ENCODE results near the gene IMMP2L.

DNA sequence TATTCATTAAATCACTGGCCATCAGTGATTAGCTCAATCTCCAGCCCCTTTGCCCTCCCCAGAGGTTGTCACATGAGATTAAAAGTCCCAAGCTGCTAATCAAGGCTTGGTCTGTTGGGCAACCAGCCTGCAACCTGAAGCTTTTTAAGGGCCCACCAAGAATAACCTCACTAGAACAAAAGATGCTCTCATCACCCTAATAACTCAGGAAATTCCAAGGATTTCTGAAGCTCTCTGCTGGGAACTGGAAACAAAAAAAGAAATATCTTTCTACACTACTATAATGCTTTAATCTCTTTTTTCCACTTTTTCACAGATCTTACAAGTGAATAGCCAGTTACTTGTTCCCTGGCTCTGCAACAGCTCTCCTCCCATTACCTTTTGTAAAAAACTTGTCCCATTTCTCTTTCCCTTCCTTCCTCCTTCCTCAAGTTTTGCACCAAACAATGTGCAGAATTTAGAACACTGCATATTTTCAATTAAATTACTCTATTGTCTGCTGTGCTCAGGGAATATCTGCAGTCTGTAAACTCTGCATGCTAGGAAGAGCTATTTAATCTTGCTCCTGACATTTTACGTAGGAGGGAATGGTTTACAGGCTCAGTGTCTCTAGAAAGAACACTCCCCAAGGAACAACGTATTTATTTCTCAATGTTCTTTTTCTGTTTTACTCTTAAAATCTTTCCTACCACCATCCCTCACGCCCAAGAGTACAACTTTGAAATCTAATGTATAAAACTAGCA lies 169.1 kb downstream of the IMMP2L start:
- TF ChIP-seq, protein P1, sequence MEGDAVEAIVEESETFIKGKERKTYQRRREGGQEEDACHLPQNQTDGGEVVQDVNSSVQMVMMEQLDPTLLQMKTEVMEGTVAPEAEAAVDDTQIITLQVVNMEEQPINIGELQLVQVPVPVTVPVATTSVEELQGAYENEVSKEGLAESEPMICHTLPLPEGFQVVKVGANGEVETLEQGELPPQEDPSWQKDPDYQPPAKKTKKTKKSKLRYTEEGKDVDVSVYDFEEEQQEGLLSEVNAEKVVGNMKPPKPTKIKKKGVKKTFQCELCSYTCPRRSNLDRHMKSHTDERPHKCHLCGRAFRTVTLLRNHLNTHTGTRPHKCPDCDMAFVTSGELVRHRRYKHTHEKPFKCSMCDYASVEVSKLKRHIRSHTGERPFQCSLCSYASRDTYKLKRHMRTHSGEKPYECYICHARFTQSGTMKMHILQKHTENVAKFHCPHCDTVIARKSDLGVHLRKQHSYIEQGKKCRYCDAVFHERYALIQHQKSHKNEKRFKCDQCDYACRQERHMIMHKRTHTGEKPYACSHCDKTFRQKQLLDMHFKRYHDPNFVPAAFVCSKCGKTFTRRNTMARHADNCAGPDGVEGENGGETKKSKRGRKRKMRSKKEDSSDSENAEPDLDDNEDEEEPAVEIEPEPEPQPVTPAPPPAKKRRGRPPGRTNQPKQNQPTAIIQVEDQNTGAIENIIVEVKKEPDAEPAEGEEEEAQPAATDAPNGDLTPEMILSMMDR (IDR thresholded peaks at IDR 0.05; ENCODE audit: insufficient read depth, low read length, poor library complexity, severe bottlenecking) = no peak
- no peak for TF ChIP-seq EZH2phosphoT487 (conservative IDR thresholded peaks at IDR 0.05; ENCODE audit: low read length)

All from SU-DHL-6 (cell line).